ENCODE results near the gene TMPRSS13.

TMPRSS13 gene

DNA sequence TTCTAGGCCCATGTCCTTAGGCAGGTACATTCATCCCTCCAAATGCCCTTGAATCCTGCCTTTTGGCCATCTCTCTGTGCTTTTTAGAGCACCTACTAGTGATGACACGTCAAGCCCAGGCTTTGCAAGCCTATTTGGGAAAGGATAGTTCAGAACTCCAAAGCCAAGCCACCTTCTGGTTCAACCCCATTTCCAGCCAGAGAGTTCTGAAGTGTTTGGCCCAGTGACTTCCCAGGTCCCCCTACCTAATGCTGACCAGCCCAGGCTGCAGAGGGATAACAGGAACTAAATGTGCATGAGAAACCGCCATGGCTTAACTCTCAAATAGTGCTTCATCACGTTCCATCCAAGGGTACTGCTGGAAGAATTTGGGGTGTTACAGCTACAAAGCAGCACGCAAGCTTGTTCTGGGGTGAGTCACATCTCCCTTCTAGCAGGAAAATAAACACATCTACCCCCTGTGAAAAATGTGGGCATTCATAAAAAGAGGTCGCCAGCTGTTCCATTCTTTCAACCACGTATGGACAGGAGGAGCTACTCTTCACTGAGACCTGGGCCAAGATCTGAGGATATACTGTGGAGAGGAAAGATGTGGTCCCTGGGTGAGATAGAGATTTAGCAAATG is 50.8 kb downstream of the TMPRSS13 start:
- TF ChIP-seq, protein P1, sequence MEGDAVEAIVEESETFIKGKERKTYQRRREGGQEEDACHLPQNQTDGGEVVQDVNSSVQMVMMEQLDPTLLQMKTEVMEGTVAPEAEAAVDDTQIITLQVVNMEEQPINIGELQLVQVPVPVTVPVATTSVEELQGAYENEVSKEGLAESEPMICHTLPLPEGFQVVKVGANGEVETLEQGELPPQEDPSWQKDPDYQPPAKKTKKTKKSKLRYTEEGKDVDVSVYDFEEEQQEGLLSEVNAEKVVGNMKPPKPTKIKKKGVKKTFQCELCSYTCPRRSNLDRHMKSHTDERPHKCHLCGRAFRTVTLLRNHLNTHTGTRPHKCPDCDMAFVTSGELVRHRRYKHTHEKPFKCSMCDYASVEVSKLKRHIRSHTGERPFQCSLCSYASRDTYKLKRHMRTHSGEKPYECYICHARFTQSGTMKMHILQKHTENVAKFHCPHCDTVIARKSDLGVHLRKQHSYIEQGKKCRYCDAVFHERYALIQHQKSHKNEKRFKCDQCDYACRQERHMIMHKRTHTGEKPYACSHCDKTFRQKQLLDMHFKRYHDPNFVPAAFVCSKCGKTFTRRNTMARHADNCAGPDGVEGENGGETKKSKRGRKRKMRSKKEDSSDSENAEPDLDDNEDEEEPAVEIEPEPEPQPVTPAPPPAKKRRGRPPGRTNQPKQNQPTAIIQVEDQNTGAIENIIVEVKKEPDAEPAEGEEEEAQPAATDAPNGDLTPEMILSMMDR (IDR thresholded peaks at IDR 0.05; ENCODE audit: low read depth, low read length) = no peak

DNA sequence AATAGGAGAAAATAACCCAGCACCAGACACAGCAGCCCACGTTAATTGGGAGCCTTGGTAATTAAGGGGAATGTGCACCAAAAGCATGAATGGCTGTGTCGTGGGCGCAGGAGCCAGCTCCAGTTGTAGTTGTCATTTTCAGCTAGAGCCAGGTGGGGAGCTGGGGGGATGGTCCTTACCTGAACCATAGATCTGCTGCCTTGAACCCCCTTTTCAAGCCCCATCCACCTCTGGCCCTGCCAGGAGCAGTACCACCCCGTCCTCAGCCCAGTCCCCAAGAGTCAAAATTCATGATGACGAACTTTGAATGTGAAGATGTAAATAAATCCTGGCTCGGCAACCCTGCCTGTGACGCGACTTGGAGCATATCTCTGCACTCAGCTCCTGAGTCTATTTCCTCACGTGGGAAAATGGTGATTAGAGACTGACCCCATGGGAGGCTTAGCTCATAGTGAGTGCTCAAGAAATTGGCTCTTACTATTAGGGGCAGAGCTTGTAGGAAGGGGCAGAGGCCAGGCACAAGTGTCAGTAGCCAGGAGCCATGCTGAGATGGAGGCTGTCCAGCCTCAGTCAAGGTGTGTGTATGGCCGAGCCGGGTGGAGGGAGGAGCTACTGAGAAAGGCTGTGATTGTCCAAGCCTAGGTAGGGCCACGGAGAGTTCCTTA is 52.0 kb downstream of the TMPRSS13 start:
- H3K4me3 ChIP-seq (ENCODE audit: low read depth, low read length) = no peak overlapping the region
- TF ChIP-seq, protein P1 (IDR thresholded peaks at IDR 0.05; ENCODE audit: low read depth, low read length) = no peak

More for the DNA sequence above, 50.8 kb downstream of the TMPRSS13 start:
- no peak overlapping the region for H3K4me3 ChIP-seq (ENCODE audit: low read depth, low read length)

DNA sequence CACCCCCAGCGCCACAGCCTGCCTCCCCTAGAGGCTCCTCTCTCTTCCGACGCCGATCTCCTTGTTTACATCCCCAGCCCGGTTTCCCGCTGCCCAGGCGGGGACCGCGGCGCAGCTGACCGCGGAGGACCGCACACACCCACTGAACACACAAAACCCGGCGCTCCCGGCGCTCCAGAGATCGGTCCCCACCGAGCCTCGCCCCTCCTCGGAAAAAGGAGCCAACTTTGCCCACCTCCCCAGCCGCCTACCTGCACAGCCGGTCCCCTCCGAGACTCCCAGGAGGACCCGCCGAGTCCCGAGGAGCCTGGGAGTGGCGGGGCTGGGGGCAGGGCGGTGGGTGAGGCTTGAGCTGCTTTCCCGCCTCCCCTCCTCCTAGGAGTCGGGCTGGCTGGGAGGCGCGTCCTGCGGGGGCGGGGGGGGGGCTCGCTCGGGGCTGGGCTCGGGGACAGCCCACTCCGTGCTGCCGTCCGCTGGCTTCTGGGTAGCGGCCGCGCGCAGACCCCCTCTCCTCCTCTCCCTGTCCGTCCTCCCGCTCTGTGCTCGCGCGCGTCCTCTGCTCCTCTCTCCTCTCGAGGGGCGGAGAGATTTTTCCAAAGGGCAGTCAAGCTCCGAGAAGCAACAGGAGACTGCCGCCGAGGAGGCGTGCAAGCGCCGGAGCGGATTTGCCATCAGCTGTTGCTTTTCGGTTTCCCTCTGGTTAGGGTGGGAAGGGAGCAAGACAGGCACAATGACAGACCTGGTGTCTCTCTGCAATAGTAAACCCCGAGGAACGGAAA is 52.7 kb downstream of the TMPRSS13 start, which contains the start of gene FXYD6:
FXYD6 (minus strand) TSS at position 318 of the 779 bp plus-strand sequence. CDS start 33,882 bp downstream, outside the sequence.
- no peak within 1 kb of the TSS for H3K4me3 ChIP-seq (ENCODE audit: low read depth, low read length)
- TF ChIP-seq, protein P1 (IDR thresholded peaks at IDR 0.05; ENCODE audit: low read depth, low read length) = no peak

DNA sequence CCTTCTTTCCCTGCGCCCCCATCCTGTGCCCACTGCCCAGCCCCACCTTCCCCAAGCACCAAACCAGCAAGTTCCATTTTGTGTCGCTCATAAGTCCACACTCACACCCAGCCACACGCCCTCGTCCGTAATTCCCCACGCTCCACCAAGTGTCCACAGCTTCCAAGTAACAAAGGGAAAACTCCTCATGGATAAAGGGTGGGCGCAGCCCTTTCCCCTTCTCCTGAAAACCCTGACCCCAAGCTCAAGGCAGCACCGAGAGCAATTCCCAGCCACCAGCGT is 53.2 kb downstream of the TMPRSS13 start:
- TF ChIP-seq, protein P1 (IDR thresholded peaks at IDR 0.05; ENCODE audit: low read depth, low read length) = no peak
- H3K4me3 ChIP-seq (ENCODE audit: low read depth, low read length) = no peak overlapping the region

DNA sequence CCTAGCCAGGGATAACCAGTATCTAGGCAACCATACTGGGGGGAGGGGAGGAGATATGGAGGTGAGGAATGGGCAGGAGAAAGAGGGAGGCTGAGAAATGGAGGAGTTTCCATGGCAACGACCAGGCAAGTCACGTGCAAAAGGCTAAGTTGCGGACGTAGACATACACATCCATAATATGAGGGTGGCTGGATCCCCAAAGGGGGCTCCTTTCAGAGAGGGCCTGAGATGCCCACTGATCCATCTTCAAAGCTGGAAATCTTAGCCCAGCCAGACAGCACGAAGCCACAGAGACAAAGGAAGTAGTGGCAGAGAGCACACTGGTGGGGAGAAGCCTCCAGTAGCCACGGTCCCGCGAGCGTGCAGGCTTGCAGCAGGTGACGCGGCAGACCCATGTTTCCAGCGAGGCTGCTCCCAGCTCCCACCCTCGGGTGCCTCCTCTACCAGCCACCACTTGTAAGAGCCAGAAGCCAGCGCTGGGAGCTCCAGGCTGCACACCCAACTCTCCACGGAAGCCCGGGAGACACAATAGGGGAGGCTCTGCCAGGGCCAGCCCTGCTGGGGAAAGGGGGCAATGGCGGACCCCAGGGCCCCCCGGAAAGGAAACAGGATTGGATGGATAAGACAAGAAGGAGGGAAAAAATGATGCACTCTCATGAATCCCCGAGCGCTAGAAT is 53.7 kb downstream of the TMPRSS13 start:
- no peak overlapping the region for H3K4me3 ChIP-seq (ENCODE audit: low read depth, low read length)
- TF ChIP-seq, protein P1 (IDR thresholded peaks at IDR 0.05; ENCODE audit: low read depth, low read length) = no peak

DNA sequence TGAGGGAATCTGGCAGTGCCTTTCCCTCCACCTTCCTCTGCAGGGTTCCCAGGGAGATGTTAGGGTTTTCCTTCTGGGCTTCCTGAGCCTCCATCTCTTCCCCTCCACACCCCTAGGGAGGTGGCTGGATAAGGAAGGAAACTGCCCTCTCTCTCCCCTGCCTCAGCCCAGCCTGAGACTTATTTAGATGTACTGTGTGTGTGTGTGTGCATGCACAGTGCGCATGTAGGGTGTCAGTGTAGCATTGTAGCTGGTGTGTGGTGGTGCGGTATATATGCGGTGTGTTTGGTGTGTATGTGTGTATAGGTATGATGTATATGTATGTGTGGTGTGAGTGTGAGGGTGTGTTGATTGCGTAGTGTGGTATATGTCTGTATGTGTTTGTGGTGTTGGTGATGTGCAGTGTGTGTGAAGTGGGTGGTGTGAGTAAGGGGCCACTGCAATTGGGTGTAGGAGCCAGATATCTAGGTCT is 54.3 kb downstream of the TMPRSS13 start:
- TF ChIP-seq, protein P1 (IDR thresholded peaks at IDR 0.05; ENCODE audit: low read depth, low read length) = no peak
- no peak overlapping the region for H3K4me3 ChIP-seq (ENCODE audit: low read depth, low read length)
